ENCODE results near the gene GPR25.
A peak's percentile ranks its signal among the peaks of the same experiment; 100 is the strongest.

Gene GPR25

GRCh38 chr1:200873116-200873670 lies 412 bp downstream of the GPR25 start:
- no peak for DNase-seq (ENCODE audit: low read depth in 2 of 2)

DNA sequence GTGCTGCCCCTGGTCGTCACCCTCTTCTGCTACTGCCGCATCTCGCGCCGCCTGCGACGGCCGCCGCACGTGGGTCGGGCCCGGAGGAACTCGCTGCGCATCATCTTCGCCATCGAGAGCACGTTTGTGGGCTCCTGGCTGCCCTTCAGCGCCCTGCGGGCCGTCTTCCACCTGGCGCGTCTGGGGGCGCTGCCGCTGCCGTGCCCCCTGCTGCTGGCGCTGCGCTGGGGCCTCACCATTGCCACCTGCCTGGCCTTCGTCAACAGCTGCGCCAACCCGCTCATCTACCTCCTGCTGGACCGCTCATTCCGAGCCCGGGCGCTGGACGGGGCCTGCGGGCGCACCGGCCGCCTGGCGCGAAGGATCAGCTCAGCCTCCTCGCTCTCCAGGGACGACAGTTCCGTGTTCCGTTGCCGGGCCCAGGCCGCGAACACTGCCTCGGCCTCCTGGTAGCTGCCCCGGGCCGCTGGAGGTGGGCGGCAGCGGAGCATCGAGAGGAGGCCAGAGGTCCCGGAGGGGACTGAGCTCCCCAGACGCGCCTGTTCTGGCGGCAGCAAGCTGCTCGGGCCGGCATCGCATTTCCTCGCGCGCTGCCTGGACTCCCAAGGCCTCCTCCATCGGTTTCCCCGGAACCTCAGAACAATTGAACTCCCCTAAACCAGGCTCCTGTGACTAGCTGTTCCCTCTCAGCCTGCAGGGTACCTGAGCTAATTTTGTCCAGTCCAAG lies 1.1 kb downstream of the GPR25 start:
- DNase-seq (ENCODE audit: low read depth in 2 of 2): no peak

GRCh38 chr1:200874694-200875093 lies 1.9 kb downstream of the GPR25 start:
- no peak for DNase-seq (ENCODE audit: low read depth in 2 of 2)

DNA sequence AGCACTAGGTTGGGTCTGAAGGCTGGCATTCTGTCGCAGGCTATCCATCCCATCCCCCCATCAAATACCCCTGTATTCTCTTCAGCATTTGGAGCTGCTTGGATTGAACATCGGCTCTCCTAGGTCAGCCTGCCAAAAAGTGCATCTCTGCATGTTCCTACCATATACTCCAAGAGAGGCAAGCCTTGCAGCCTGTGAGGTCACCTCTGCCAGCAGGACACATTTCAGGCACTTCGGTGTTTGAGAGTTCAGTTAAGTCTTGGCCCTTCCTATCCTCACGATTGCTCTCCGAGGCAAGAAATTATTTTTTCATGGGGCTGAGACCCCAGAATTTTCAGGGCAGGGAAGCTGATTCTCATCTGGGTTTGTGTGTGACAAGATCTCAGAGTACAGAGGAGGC lies 2.6 kb downstream of the GPR25 start:
- no peak for DNase-seq (ENCODE audit: low read depth in 2 of 2)

DNA sequence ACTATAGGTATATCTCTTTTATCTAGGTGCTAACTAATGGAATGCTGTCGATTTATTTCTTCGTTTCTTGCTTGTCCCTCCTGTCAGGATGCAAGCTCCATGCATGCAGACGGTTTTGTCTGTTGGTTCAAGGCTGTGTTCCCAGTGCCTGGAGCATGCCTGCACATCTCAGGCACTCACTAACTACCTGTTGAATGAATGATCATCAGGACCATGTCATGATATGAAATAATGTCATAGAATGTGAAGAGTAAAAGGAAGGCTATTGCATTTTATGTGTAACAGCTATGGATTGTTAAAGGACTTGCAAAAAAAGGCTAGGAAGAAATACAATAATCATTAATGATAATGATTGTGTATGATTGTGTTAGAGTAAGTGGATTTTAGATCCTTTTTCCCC lies 4.2 kb downstream of the GPR25 start:
- DNase-seq (ENCODE audit: low read depth in 2 of 2): no peak

- peak; percentile 54 to 65 for DNase-seq (ENCODE audit: low read depth in 2 of 2)
These were observed 5.2 kb downstream of the GPR25 start for GRCh38 chr1:200877839-200878551.

- peak; percentile 24 to 32 for DNase-seq (ENCODE audit: low read depth in 2 of 2)
These were observed 7.4 kb downstream of the GPR25 start for GRCh38 chr1:200880212-200880611.

DNA sequence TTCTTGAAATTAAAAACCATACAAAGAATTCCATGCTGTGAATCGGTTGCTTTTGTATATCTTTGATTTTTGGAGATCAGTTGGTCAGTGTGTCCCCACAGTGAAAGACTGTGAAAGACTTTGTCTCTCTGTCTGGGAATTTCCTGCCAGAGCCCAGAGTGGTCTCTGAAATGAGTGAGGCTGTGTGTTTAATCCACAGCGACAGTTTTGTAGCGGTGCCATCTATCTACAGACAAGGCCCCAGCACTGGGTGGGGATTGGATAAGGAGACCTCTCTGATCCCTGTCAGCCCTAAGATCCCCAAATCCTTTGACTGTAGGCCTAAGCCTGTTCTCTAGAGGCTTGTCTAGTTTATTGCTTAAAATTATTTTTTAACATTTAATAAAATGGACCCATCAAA lies 10.3 kb downstream of the GPR25 start:
- no peak for DNase-seq (ENCODE audit: low read depth in 2 of 2)

DNA sequence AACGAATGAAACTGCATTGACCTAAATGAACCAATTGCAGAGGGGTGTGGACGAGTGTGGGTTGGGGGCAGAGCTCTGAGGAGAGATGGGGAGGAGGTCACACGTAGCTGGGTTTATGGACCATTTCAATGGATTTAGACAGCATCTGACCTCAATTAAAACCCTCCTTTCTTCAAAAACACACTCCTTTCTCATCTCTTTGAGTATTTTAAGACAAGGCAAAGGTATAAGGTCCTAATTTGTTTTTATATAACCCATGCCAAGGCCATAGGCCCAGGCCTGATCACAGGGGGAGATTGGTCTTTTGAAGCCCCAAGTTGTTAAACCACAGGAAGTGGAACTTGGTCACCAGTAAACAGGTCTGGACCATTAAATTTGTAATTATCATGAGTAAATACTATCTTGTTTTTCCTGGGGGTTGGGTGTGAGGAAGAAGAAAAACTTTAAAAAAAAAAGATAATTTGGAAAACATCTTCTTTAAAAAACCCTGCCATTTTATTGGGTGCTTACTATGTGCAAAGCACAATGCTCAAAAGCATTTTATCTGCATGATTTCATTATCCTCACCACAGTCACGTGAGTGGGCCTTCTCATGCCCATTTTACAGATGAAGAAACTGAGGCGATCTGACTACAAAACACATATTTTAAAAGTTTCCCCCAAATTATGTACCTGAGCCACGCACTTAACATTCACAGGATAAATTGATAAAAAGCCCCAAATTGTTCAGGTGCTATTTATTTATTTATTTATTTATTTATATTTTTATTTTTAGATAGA lies 13.0 kb downstream of the GPR25 start:
- DNase-seq (ENCODE audit: low read depth in 2 of 2): no peak

GRCh38 chr1:200886594-200886993 lies 13.8 kb downstream of the GPR25 start:
- no peak for DNase-seq (ENCODE audit: low read depth in 2 of 2)

GRCh38 chr1:200887036-200887435 lies 14.3 kb downstream of the GPR25 start:
- no peak for DNase-seq (ENCODE audit: low read depth in 2 of 2)

DNA sequence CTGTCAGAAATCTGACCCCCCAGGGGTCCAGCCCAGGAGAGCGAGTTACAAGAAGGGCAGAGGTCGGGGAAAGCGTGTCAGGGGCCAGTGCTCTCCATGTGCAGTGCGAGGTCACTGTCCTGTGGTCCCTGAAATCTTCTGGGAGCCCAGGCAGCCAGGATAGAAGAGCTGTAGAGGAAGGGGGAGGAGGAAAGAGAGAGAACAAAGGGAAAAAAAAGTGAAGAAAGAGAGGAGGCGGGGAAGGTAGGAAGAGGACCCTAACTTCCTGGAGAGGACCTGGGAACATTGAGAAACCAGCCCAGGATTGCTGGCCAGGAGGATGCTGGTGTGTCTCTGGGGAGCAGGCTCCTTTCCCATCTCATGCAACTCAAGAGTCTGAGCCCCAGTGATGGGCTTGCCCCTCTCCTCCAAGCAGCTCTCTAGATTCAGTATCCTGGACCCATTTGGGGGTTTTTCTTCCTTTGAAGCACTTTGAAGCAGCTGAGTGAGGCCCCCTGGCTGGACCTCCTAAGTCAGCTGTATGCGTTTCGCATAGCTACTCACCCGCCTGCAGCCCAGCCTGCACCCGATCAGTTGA lies 15.1 kb downstream of the GPR25 start:
- no peak for DNase-seq (ENCODE audit: low read depth in 2 of 2)

GRCh38 chr1:200888349-200888838 lies 15.6 kb downstream of the GPR25 start:
- peak; percentile 58 to 74 for DNase-seq (ENCODE audit: low read depth in 2 of 2)

- peak; percentile 19 to 21 for DNase-seq (ENCODE audit: low read depth in 2 of 2)
These were observed 16.8 kb downstream of the GPR25 start for GRCh38 chr1:200889571-200889970.

GRCh38 chr1:200890027-200890426 lies 17.2 kb downstream of the GPR25 start:
- DNase-seq (ENCODE audit: low read depth in 2 of 2): no peak

DNA sequence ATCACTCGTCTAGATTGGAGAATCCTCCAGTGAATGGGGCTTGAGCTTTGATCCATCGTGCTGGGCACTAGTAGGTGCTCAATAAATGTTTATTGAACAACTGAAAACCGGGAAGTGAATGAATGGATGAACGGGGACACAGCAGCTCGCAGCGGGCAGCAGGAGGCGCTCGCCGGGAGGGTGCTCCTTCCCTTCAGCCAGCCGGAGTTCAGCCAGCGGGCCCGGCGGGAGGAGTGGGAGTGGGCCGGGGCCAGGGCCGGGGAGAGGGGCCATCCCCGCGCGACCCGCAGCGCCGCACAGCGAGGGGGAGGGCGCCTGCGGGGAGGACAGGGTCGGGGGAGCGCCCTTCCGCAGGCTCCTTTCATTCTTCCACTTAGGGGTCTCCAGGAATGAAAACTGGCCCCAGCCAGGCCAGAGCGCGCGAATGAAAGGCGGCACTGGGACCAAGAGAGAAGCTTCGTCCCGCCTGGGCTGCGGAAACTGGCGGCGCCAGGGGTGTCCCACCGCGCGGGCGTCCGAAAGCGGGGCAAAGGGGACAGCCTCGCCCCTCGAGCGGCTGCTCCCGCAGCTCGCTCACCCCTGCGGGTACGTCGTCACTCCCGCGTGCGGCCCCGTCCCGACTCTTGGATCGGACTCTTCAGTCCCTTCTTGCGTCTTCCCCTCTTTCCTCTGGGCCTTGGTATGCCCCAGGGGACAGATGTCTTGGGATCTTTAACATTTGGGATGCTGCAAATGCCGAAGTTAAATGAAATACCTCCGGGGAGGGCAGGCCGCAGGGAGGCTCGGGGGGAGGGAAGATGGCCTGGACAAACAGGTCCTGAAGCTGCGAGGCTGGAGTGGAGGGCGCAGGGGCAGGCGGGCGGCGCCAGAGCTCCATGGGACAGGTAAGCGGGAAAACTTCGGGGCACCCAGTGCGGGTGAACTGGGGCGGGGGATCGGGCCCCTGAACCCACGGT lies 18.3 kb downstream of the GPR25 start:
- DNase-seq (ENCODE audit: low read depth in 2 of 2): no peak

- DNase-seq (ENCODE audit: low read depth in 2 of 2): no peak
These were observed 19.0 kb downstream of the GPR25 start for GRCh38 chr1:200891774-200892157.

GRCh38 chr1:200892546-200892945 lies 19.8 kb downstream of the GPR25 start:
- DNase-seq (ENCODE audit: low read depth in 2 of 2): no peak

- no peak for DNase-seq (ENCODE audit: low read depth in 2 of 2)
These were observed 20.2 kb downstream of the GPR25 start for GRCh38 chr1:200892958-200893357.

DNA sequence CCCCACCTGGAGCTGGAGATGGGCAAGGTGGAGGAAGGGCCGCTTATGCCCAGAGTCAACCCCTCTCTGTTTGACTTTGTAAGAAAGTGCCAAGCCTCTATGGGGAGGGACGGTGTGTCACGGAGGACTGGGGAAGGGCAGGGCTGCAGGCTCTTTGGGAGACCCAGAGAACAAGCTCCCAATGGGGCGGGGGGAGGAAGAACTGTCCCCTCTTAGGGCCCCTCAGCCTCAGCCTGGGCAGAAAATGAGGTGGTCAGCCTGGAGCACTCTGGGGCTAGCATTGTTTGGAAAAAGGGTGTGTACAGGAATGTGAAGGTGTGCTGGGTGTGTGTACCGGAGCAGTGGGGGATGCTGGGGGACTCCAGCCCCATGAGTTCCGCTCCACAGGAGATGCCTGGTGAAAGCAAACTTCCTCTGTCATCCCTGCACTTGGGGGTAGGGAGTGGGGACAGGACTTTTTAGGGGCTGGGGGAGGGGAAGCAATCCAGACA lies 20.7 kb downstream of the GPR25 start:
- DNase-seq (ENCODE audit: low read depth in 2 of 2): no peak
